H1 (cell line): ENCODE measurements around the gene OLR1.

Source experiments
- ATF2 ChIP-seq: IDR thresholded peaks from 2 replicates; pipeline ENCODE4 v1.6.1; 2012; ENCODE audit warnings: low read length, inconsistent platforms
- CTCF ChIP-seq, 3 experiments: IDR thresholded peaks; 1 replicate in 2 of 3; 2 replicates in 1 of 3; pipeline versions ENCODE4 v1.5.1 to v1.6.1; 2011; ENCODE audit warnings: low read length in 3 of 3, mild to moderate bottlenecking in 3 of 3, inconsistent platforms in 2 of 3, low read depth in 1 of 3, moderate library complexity in 1 of 3; ENCODE audit not compliant: insufficient read depth in 1 of 3; ENCODE audit errors: control extremely low read depth in 1 of 3
- EP300 ChIP-seq, 2 experiments: IDR thresholded peaks; 1 replicate in 1 of 2; 2 replicates in 1 of 2; pipeline ENCODE4 v1.6.1; 2011 to 2012; ENCODE audit warnings: low read depth in 2 of 2, low read length in 2 of 2, mild to moderate bottlenecking in 2 of 2, borderline replicate concordance in 1 of 2, inconsistent platforms in 1 of 2, moderate library complexity in 1 of 2
- EZH2 ChIP-seq: fragments of 200-600 bp; sonication (generic); IDR thresholded peaks from 2 replicates; pipeline ENCODE4 v1.7.1; 2012; ENCODE audit warnings: low read depth, mild to moderate bottlenecking, moderate library complexity, low read length, inconsistent platforms; ENCODE audit not compliant: severe bottlenecking
- GABPA ChIP-seq: IDR thresholded peaks from 2 replicates; pipeline ENCODE4 v1.6.1; 2011; ENCODE audit warnings: mild to moderate bottlenecking, low read length, moderate library complexity, borderline replicate concordance; ENCODE audit not compliant: insufficient read depth
- JUND ChIP-seq: IDR thresholded peaks from 2 replicates; pipeline ENCODE4 v1.6.1; 2011; ENCODE audit warnings: mild to moderate bottlenecking, improper control_type of control experiment, low read length
- NANOG ChIP-seq: IDR thresholded peaks from 2 replicates; pipeline ENCODE4 v1.6.1; 2011; ENCODE audit warnings: low read length, low read depth, mild to moderate bottlenecking, inconsistent platforms; ENCODE audit not compliant: insufficient read depth, poor library complexity, severe bottlenecking
- POLR2A ChIP-seq, 2 experiments: IDR thresholded peaks; 1 replicate in 1 of 2; 2 replicates in 1 of 2; pipeline ENCODE4 v1.6.1; 2011; ENCODE audit warnings: low read depth in 2 of 2, low read length in 2 of 2, mild to moderate bottlenecking in 2 of 2; ENCODE audit errors: control extremely low read depth in 1 of 2
- POU5F1 ChIP-seq: IDR thresholded peaks from 2 replicates; pipeline ENCODE4 v1.6.1; 2011; ENCODE audit warnings: low read depth, mild to moderate bottlenecking, low read length, moderate library complexity
- SP1 ChIP-seq: IDR thresholded peaks from 2 replicates; pipeline ENCODE4 v1.6.1; 2011; ENCODE audit warnings: low read depth, low read length
- TAF1 ChIP-seq: IDR thresholded peaks from 2 replicates; pipeline ENCODE4 v1.6.1; 2011; ENCODE audit warnings: mild to moderate bottlenecking, low read depth, low read length
- TCF12 ChIP-seq: IDR thresholded peaks from 2 replicates; pipeline ENCODE4 v1.6.1; 2011; ENCODE audit warnings: low read depth, mild to moderate bottlenecking, low read length
- TEAD4 ChIP-seq: IDR thresholded peaks from 2 replicates; pipeline ENCODE4 v1.6.1; 2012; ENCODE audit warnings: low read depth, low read length, inconsistent platforms, mixed read lengths
- YY1 ChIP-seq: IDR thresholded peaks from 2 replicates; pipeline ENCODE4 v1.6.1; 2011; ENCODE audit warnings: low read depth, mild to moderate bottlenecking, low read length

GRCh38 chr12:10211101-10211939 lies 39.4 kb upstream of the OLR1 start:
- no peak for TF ChIP-seq CTCF (IDR thresholded peaks at IDR 0.05; ENCODE audit: control extremely low read depth in 1 of 3, insufficient read depth in 1 of 3, low read depth in 1 of 3, low read length in 3 of 3)
- no peak for TF ChIP-seq POLR2A (IDR thresholded peaks at IDR 0.05; ENCODE audit: control extremely low read depth in 1 of 2, low read depth in 2 of 2, low read length in 2 of 2)
- TF ChIP-seq EP300 (IDR thresholded peaks at IDR 0.05; ENCODE audit: borderline replicate concordance in 1 of 2, low read depth in 2 of 2, low read length in 2 of 2) = no peak
- no peak for TF ChIP-seq ATF2
- TF ChIP-seq TCF12 = no peak
- no peak for TF ChIP-seq POU5F1
- no peak for TF ChIP-seq YY1
- TF ChIP-seq TEAD4 = no peak
- no peak for TF ChIP-seq TAF1
- no peak for TF ChIP-seq GABPA
- no peak for TF ChIP-seq EZH2
- TF ChIP-seq JUND = no peak
- no peak for TF ChIP-seq NANOG
- TF ChIP-seq SP1 = no peak
